Chondrocyte (in vitro differentiated cells): ENCODE data around the gene RGS2. TPM values are rescaled to one million over a fixed set of nuclear protein-coding genes. Genes with fewer than 3 reads are reported as not detected.

Experiments used
- DNase-seq: peaks from one replicate; pipeline ENCODE4 v3.0.0; 2021; ENCODE audit warnings: mixed read lengths, low spot score
- H3K27ac Mint-ChIP-seq: one replicate; pipeline ENCODE4 v1.8.0; 2021; ENCODE audit warnings: mild to moderate bottlenecking, moderate library complexity, mixed read lengths; ENCODE audit not compliant: unreplicated experiment
- H3K27me3 Mint-ChIP-seq: 2 replicates; pipeline ENCODE4 v1.8.0; 2021; ENCODE audit warnings: low read depth, mixed read lengths
- H3K36me3 Mint-ChIP-seq: 2 replicates; pipeline ENCODE4 v1.8.0; 2021; ENCODE audit warnings: low read depth, mixed read lengths
- H3K4me1 Mint-ChIP-seq: 2 replicates; pipeline ENCODE4 v1.8.0; 2021; ENCODE audit warnings: low read depth, mild to moderate bottlenecking, mixed read lengths
- H3K4me3 Mint-ChIP-seq: one replicate; pipeline ENCODE4 v1.8.0; 2021; ENCODE audit warnings: mild to moderate bottlenecking, moderate library complexity, mixed read lengths; ENCODE audit not compliant: unreplicated experiment
- H3K9me3 Mint-ChIP-seq: 2 replicates; pipeline ENCODE4 v1.8.0; 2021; ENCODE audit warnings: low read depth, mixed read lengths
- total RNA-seq: library from RNA; stranded (reverse); gene quantifications from 3 replicates; pipeline ENCODE4 v1.2.1, GENCODE V29; 2021
- TF ChIP-seq, protein P1 (sequence below): fragments of 200-600 bp; sonication (generic); IDR thresholded peaks from 2 replicates; pipeline ENCODE4 v1.5.0; 2021; ENCODE audit warnings: antibody characterized with exemption, mild to moderate bottlenecking, moderate library complexity

Gene RGS2
- total RNA-seq, 1 donor from 2014 or later = 22.8 TPM

DNA sequence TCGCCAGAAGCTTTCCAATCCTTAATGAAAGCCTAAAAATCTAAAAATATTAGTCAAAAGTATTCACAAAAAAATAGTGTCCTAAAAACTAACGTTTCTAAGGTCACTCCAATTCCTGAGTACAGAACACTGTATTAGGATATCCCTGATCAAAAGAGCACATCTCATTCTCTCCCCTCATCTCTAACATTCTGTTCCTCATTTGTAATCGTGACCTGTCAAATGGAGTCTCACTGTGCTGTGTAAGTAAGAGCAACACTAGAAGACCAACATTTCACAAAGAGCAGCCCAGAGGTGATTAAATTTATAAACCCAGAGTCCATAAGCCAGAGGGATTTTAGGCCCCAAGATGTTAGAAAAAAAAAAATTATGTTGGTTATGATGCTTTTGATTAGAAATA is 26.3 kb downstream of the RGS2 start:
- DNase-seq = no peak
- H3K4me1 Mint-ChIP-seq = peaks cover 15% of the 10 kb centered on the region

DNA sequence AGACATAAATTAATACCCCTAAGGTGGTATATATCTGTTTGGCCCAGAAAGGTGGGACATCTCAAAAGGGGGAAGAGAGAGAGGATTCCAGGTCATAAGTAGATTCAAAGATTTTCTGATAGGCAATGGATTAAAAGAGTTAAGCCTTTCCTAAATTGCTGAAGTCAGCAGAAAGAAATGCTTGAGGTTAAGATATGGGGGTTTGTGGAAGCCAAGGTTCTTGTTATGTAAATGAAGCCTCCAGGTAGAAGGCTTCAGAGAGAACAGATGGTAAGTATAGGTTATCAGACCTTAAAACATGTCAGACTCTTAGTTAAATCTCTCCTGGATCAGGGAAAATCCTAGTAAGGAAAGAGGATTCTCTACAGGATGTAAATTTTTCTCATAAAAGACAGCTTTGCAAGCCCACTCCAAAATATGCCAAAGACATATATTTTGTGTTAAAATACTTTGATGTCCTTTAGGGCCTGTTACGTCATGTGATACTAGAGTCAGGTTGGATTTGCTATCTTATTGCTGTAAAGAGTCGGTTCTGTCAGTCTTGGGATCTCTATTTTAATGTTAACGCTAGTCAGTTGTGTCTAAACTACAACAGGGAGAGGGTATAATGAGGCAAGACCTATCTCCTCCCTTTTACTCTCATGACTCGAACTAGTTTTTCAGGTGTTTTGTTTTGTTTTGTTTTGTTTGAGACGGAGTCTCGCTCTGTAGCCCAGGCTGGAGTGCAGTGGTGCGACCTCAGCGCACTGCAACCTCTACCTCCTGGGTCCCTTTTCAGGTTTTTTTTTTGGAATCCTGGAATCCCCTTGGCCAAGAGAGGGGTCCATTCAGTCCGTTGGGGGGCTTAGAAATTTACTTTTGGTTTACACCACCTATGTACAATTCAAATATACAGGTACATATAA is 30.6 kb downstream of the RGS2 start:
- no peaks in the 10 kb centered on the region for H3K36me3 Mint-ChIP-seq
- no peak overlapping the region for H3K27ac Mint-ChIP-seq
- DNase-seq = no peak
- H3K4me3 Mint-ChIP-seq = no peak overlapping the region
- H3K27me3 Mint-ChIP-seq = peaks cover 4% of the 10 kb centered on the region
- peaks cover 9% of the 10 kb centered on the region for H3K4me1 Mint-ChIP-seq
- TF ChIP-seq, protein P1, sequence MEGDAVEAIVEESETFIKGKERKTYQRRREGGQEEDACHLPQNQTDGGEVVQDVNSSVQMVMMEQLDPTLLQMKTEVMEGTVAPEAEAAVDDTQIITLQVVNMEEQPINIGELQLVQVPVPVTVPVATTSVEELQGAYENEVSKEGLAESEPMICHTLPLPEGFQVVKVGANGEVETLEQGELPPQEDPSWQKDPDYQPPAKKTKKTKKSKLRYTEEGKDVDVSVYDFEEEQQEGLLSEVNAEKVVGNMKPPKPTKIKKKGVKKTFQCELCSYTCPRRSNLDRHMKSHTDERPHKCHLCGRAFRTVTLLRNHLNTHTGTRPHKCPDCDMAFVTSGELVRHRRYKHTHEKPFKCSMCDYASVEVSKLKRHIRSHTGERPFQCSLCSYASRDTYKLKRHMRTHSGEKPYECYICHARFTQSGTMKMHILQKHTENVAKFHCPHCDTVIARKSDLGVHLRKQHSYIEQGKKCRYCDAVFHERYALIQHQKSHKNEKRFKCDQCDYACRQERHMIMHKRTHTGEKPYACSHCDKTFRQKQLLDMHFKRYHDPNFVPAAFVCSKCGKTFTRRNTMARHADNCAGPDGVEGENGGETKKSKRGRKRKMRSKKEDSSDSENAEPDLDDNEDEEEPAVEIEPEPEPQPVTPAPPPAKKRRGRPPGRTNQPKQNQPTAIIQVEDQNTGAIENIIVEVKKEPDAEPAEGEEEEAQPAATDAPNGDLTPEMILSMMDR = no peak
- H3K9me3 Mint-ChIP-seq = no peaks in the 10 kb centered on the region

More for the DNA sequence above, 26.3 kb downstream of the RGS2 start:
- Mint-ChIP-seq H3K9me3 (no peaks in the 10 kb centered on the region), H3K4me3 (no peak overlapping the region), H3K27me3 (no peaks in the 10 kb centered on the region), H3K36me3 (no peaks in the 10 kb centered on the region), H3K27ac (no peak overlapping the region)
- TF ChIP-seq, protein P1 = no peak

DNA sequence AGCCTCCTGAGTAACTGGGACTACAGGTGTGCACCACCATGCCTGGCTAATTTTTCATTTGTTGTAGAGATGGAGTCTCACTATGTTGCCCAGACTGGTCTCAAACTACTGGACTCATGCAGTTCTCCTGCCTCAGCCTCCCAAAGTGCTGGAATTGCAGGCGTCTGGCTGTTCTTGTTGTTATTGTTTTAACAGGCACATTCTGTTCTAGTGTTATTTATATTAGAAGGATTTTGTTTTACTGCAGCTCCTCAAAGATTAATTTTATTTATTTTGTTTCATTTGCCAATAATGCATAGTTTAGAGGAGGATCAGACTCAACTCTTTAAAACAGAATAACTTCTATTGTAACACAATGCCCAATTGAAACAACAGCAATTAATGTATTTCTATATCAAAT is 35.5 kb downstream of the RGS2 start:
- H3K4me3 Mint-ChIP-seq = no peak overlapping the region
- TF ChIP-seq, protein P1 = no peak
- no peaks in the 10 kb centered on the region for H3K36me3 Mint-ChIP-seq
- no peak overlapping the region for H3K27ac Mint-ChIP-seq
- DNase-seq = no peak
- no peaks in the 10 kb centered on the region for H3K4me1 Mint-ChIP-seq
- H3K9me3 Mint-ChIP-seq = no peaks in the 10 kb centered on the region
- peaks cover 4% of the 10 kb centered on the region for H3K27me3 Mint-ChIP-seq

DNA sequence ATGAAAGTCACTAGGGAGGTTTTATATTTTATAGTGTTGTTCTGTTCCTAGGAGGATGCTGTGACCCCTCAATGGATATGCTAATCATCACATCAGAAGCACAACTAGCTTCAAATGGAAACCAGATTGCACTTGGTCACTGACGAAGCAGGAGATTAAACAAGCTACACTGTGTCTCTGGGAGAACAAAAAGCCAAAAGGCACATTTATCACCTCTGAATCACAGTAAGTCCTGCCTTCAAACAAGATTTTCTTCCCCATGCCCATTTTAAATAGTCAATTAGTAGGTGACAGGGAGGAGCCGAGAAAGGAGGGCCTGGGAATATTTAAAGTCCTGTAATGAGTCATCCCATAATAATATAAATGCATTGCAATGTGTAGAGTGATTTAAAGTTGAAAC is 38.1 kb downstream of the RGS2 start:
- no peaks in the 10 kb centered on the region for H3K9me3 Mint-ChIP-seq
- no peak overlapping the region for H3K4me3 Mint-ChIP-seq
- no peak overlapping the region for H3K27ac Mint-ChIP-seq
- H3K27me3 Mint-ChIP-seq = peaks cover 3% of the 10 kb centered on the region
- H3K4me1 Mint-ChIP-seq = peaks cover 14% of the 10 kb centered on the region
- H3K36me3 Mint-ChIP-seq = no peaks in the 10 kb centered on the region
- TF ChIP-seq, protein P1 = no peak
- no peak for DNase-seq

DNA sequence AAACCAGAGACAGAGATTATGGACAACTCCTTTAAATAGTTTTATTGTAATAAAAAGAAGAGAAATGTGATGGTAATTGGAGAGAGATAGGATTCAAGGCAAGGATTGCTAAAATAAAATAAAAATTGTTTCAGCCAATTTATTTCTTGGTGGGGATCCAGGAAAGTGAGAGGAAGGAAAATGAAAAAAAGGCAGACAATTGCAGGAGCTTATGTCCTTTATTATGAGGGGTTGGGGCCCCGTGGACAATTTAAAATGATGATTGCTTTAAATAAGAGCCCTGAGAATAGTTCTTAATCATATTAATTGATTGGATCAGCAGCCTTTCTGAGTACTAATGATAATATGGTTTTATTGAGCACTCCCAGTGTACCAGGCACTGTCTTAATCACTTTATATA is 40.2 kb downstream of the RGS2 start:
- Mint-ChIP-seq H3K27ac (no peak overlapping the region), H3K9me3 (no peaks in the 10 kb centered on the region), H3K4me3 (no peak overlapping the region), H3K36me3 (no peaks in the 10 kb centered on the region), H3K27me3 (no peaks in the 10 kb centered on the region), H3K4me1 (peaks cover 14% of the 10 kb centered on the region)
- TF ChIP-seq, protein P1 = no peak
- DNase-seq = no peak
